Activated CD8-positive, alpha-beta T cell treated with anti-CD3 and anti-CD28 coated beads, Interleukin-2, amount 10 ng/mL, durations not matched to agents 7 days and 5 days (primary cell): ENCODE results near the gene MYMK. TPM values are rescaled to one million over a fixed set of nuclear protein-coding genes. Genes with fewer than 3 reads are reported as not detected.

ENCODE experiments used
- total RNA-seq, 2 experiments: library from RNA; stranded (reverse); gene quantifications; one replicate each; pipeline ENCODE4 v1.2.3, GENCODE V29; 2021

The MYMK gene
- total RNA-seq, 2 experiments from 2014 or later = not detected

Other genes starting within 250 kb of the MYMK start
- gene ABO, start 249.8 kb downstream of the MYMK start, total RNA-seq = not detected
- gene SURF6, start 188.8 kb downstream of the MYMK start, total RNA-seq = 10 to 100 TPM; 20.1 to 21.4 TPM
- 10 to 100 TPM; 29.1 to 29.6 TPM for gene MED22, start 176.8 kb downstream of the MYMK start, total RNA-seq
- 1,000 to 10,000 TPM; 1,894 to 1,933 TPM for gene RPL7A, start 176.7 kb downstream of the MYMK start, total RNA-seq
- 10 to 100 TPM; 37.4 to 39.1 TPM for gene SURF1, start 168.5 kb downstream of the MYMK start, total RNA-seq
- gene SURF2, start 168.4 kb downstream of the MYMK start, total RNA-seq = 10 to 100 TPM; 18.4 to 20.7 TPM
- gene SURF4, start 148.9 kb downstream of the MYMK start, total RNA-seq = 100 to 1,000 TPM; 175 to 176 TPM
- gene STKLD1, start 148.6 kb downstream of the MYMK start, total RNA-seq = under 1 TPM; 0.71 to 0.76 TPM
- gene REXO4, start 106.9 kb downstream of the MYMK start, total RNA-seq = 10 to 100 TPM; 23.6 to 25.7 TPM
- gene ADAMTS13, start 102.6 kb downstream of the MYMK start, total RNA-seq = 1 to 10 TPM; 1.4 to 2.5 TPM
- 1 to 10 TPM; 1.3 to 2.4 TPM for gene CACFD1, start 65.0 kb downstream of the MYMK start, total RNA-seq
- gene SLC2A6, start 45.9 kb downstream of the MYMK start, total RNA-seq = 10 to 100 TPM; 14.1 to 17.0 TPM
- gene ADAMTSL2, start 9.7 kb upstream of the MYMK start, total RNA-seq = not detected
- not detected for gene FAM163B, start 84.4 kb upstream of the MYMK start, total RNA-seq
- not detected for gene DBH, start 111.4 kb upstream of the MYMK start, total RNA-seq
- 1 to 10 TPM; 3.0 to 3.4 TPM for gene SARDH, start 213.4 kb upstream of the MYMK start, total RNA-seq